Astrocyte (in vitro differentiated cells and primary cell): ENCODE results near the gene EMD. TPM values are rescaled to one million over a fixed set of nuclear protein-coding genes. Genes with fewer than 3 reads are reported as not detected.

Experiments
- DNase-seq: peaks from one replicate; pipeline ENCODE4 v3.0.0-alpha.2; 2010; ENCODE audit warnings: low read depth
- FAIRE-seq: peaks from 2 replicates; lab custom pipeline; 2011; peaks lifted over from hg19 to GRCh38; lab: Jason Lieb, UNC
- H2AFZ ChIP-seq: 2 replicates; pipeline ENCODE4 v1.6.0; 2012; ENCODE audit warnings: low read depth, low read length, inconsistent platforms
- H3K27ac ChIP-seq: 2 replicates; pipeline ENCODE4 v1.5.1; 2011; ENCODE audit warnings: low read depth, low read length, inconsistent platforms
- H3K27me3 ChIP-seq: 2 replicates; pipeline ENCODE4 v1.6.0; 2011; ENCODE audit warnings: low read length, inconsistent platforms; ENCODE audit not compliant: insufficient read depth
- H3K36me3 ChIP-seq: 2 replicates; pipeline ENCODE4 v1.5.1; 2011; ENCODE audit warnings: low read length, inconsistent platforms; ENCODE audit not compliant: insufficient read depth
- H3K4me1 ChIP-seq: 2 replicates; pipeline ENCODE4 v1.5.1; 2011; ENCODE audit warnings: low read length, inconsistent platforms; ENCODE audit not compliant: insufficient read depth
- H3K4me2 ChIP-seq: 2 replicates; pipeline ENCODE4 v1.6.0; 2012; ENCODE audit warnings: low read length, inconsistent platforms
- H3K4me3 ChIP-seq: 2 replicates; pipeline ENCODE4 v1.5.1; 2011; ENCODE audit warnings: low read depth, mild to moderate bottlenecking, low read length, inconsistent platforms; ENCODE audit not compliant: insufficient read depth
- H3K79me2 ChIP-seq: 2 replicates; pipeline ENCODE4 v1.6.0; 2012; ENCODE audit warnings: mild to moderate bottlenecking, low read length, inconsistent platforms; ENCODE audit not compliant: insufficient read depth
- H3K9ac ChIP-seq: 2 replicates; pipeline ENCODE4 v1.6.0; 2012; ENCODE audit warnings: mild to moderate bottlenecking, low read length, inconsistent platforms
- H3K9me3 ChIP-seq: 2 replicates; pipeline ENCODE4 v1.5.1; 2012; ENCODE audit warnings: low read depth, mild to moderate bottlenecking, low read length, inconsistent platforms; ENCODE audit not compliant: insufficient read depth
- H4K20me1 ChIP-seq: 2 replicates; pipeline ENCODE4 v1.6.0; 2012; ENCODE audit warnings: low read length, inconsistent platforms; ENCODE audit not compliant: insufficient read depth
- H3K27ac Mint-ChIP-seq: one replicate; pipeline ENCODE4 v1.8.0; 2021; ENCODE audit warnings: mild to moderate bottlenecking, mixed read lengths; ENCODE audit not compliant: unreplicated experiment
- H3K27me3 Mint-ChIP-seq: one replicate; pipeline ENCODE4 v1.8.0; 2021; ENCODE audit warnings: low read depth, mixed read lengths; ENCODE audit not compliant: unreplicated experiment
- H3K36me3 Mint-ChIP-seq: one replicate; pipeline ENCODE4 v1.8.0; 2021; ENCODE audit warnings: low read depth, mixed read lengths; ENCODE audit not compliant: unreplicated experiment
- H3K4me1 Mint-ChIP-seq: one replicate; pipeline ENCODE4 v1.8.0; 2021; ENCODE audit warnings: low read depth, mixed read lengths; ENCODE audit not compliant: unreplicated experiment
- H3K4me3 Mint-ChIP-seq: one replicate; pipeline ENCODE4 v1.8.0; 2021; ENCODE audit warnings: mild to moderate bottlenecking, moderate library complexity, mixed read lengths; ENCODE audit not compliant: unreplicated experiment
- H3K9me3 Mint-ChIP-seq: one replicate; pipeline ENCODE4 v1.8.0; 2021; ENCODE audit warnings: mild to moderate bottlenecking, mixed read lengths; ENCODE audit not compliant: unreplicated experiment
- CTCF ChIP-seq: IDR thresholded peaks from 2 replicates; pipeline ENCODE4 v1.5.1; 2011; ENCODE audit warnings: low read depth, mild to moderate bottlenecking, inconsistent platforms, low read length, moderate library complexity; ENCODE audit not compliant: insufficient read depth
- EZH2 ChIP-seq: IDR thresholded peaks from 2 replicates; pipeline ENCODE4 v1.6.1; 2012; ENCODE audit warnings: mild to moderate bottlenecking, low read length, inconsistent platforms; ENCODE audit not compliant: insufficient read depth
- total RNA-seq: library from RNA; stranded (reverse); gene quantifications from 2 replicates; pipeline ENCODE4 v1.2.1, GENCODE V29; 2021

The EMD gene
- total RNA-seq, 1 donor from 2014 or later, result 75.6 TPM

DNA sequence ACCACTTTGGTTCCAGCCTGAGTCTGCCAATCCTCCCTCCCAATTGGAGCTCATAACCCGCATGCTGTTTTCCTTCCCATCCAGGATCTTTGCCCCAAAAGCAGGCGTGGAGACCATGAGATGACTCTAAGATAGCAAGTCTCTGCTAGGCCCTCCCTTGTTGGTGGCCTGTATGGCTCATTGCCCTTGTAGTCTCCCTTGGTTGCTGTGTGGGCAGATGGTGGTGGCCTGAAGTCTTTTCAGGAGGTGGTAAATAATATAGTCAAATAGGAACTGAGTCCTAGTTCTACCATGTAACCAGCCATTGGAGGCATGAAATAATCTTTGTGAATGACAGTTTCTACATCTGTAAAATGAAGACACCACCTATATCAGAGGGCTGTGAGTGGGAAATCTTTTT, 50.6 kb downstream of the EMD start:
- H3K4me3 ChIP-seq, result peak overlapping the region; percentile 66
- peak overlapping the region; percentile 82 for H3K4me3 Mint-ChIP-seq
- no peak for DNase-seq
- FAIRE-seq, result no peak
- peaks cover 16% of the 10 kb centered on the region for H3K4me1 Mint-ChIP-seq
- H3K27ac ChIP-seq, result no peak overlapping the region
- peaks cover 21% of the 10 kb centered on the region for H4K20me1 ChIP-seq
- H3K27me3 ChIP-seq, result no peaks in the 10 kb centered on the region
- TF ChIP-seq EZH2 (no peak), CTCF (no peak)
- no peaks in the 10 kb centered on the region for H3K9me3 Mint-ChIP-seq
- H3K27me3 Mint-ChIP-seq, result no peaks in the 10 kb centered on the region
- H3K36me3 Mint-ChIP-seq, result no peaks in the 10 kb centered on the region
- H3K36me3 ChIP-seq, result no peaks in the 10 kb centered on the region
- peak overlapping the region; percentile 86 for H3K4me2 ChIP-seq
- peaks cover 29% of the 10 kb centered on the region for H3K79me2 ChIP-seq
- no peak overlapping the region for H2AFZ ChIP-seq
- H3K4me1 ChIP-seq, result no peaks in the 10 kb centered on the region
- no peak overlapping the region for H3K9ac ChIP-seq
- no peak overlapping the region for H3K27ac Mint-ChIP-seq
- no peaks in the 10 kb centered on the region for H3K9me3 ChIP-seq

DNA sequence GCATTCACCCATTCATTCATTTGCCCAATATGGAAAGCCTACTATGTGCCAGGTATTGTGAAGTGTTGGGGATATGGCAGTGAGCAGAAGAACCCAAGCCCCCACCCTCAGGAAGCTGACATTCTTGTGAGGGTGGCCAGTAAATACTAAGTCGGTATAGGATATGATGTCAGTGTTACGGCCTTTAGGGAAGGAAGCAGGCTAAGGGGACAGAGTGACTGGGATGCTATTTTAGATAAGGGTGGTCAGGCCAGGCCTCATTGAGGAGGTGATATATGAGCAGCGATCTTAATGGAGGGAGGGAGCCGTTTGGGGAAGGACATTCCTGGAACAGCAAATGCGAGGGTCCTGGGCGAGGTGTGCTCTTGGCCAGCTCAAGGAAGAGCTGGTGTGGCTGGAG, 51.4 kb downstream of the EMD start:
- Mint-ChIP-seq H3K9me3 (no peaks in the 10 kb centered on the region), H3K27ac (no peak overlapping the region), H3K4me3 (peak overlapping the region; percentile 50), H3K36me3 (no peaks in the 10 kb centered on the region), H3K4me1 (peaks cover 16% of the 10 kb centered on the region), H3K27me3 (no peaks in the 10 kb centered on the region)
- Histone ChIP-seq H3K36me3 (no peaks in the 10 kb centered on the region), H3K9ac (no peak overlapping the region), H3K27ac (no peak overlapping the region), H3K27me3 (no peaks in the 10 kb centered on the region), H3K4me1 (no peaks in the 10 kb centered on the region), H3K4me2 (no peak overlapping the region), H3K9me3 (no peaks in the 10 kb centered on the region), H3K4me3 (no peak overlapping the region), H4K20me1 (peaks cover 21% of the 10 kb centered on the region), H3K79me2 (peaks cover 29% of the 10 kb centered on the region), H2AFZ (no peak overlapping the region)
- TF ChIP-seq EZH2 (no peak), CTCF (no peak)
- DNase-seq (no peak), FAIRE-seq (peak; percentile 70)

DNA sequence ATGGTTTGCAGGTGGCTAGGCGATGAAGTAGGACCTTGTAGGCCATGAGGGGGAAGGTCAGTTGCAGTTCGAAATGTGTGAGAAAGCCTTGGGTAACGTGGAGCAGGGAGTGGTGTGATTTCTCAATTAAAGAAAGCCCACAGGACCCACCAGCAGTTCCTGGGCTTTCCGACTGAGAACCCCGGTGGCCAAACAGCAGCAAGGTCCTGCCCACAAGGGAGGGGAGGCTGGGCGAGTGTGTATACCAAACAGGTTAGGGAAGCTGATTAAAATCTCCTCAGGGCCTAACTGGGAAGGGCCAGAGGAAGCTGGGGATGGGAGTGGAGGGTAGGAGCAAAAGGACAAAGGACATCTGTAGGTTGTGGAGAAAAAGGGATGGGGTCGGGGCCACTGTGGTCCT, 51.8 kb downstream of the EMD start:
- H3K9me3 Mint-ChIP-seq, result no peaks in the 10 kb centered on the region
- H3K4me3 Mint-ChIP-seq, result peak overlapping the region; percentile 50
- no peak overlapping the region for H3K4me3 ChIP-seq
- no peaks in the 10 kb centered on the region for H3K27me3 ChIP-seq
- no peak for FAIRE-seq
- H3K9me3 ChIP-seq, result no peaks in the 10 kb centered on the region
- no peak overlapping the region for H3K27ac Mint-ChIP-seq
- no peak overlapping the region for H2AFZ ChIP-seq
- no peak for TF ChIP-seq CTCF
- TF ChIP-seq EZH2, result no peak
- peaks cover 29% of the 10 kb centered on the region for H3K79me2 ChIP-seq
- no peak overlapping the region for H3K4me2 ChIP-seq
- H3K36me3 ChIP-seq, result no peaks in the 10 kb centered on the region
- peaks cover 16% of the 10 kb centered on the region for H3K4me1 Mint-ChIP-seq
- no peak for DNase-seq
- no peak overlapping the region for H3K9ac ChIP-seq
- no peaks in the 10 kb centered on the region for H3K27me3 Mint-ChIP-seq
- no peak overlapping the region for H3K27ac ChIP-seq
- no peaks in the 10 kb centered on the region for H3K36me3 Mint-ChIP-seq
- H3K4me1 ChIP-seq, result no peaks in the 10 kb centered on the region
- H4K20me1 ChIP-seq, result peaks cover 21% of the 10 kb centered on the region

Other genes with a start within 250 kb of the EMD start
- gene OPN1LW, start 235.1 kb upstream of the EMD start, total RNA-seq, result not detected in 2 replicates
- gene OPN1MW, start 196.7 kb upstream of the EMD start, total RNA-seq, result not detected in 2 replicates
- gene OPN1MW2, start 159.5 kb upstream of the EMD start, total RNA-seq, result not detected in 2 replicates
- gene OPN1MW3, start 121.7 kb upstream of the EMD start, total RNA-seq, result not detected in 2 replicates
- not detected in 2 replicates for gene TEX28, start 84.2 kb upstream of the EMD start, total RNA-seq
- not detected in 2 replicates for gene TKTL1, start 83.5 kb upstream of the EMD start, total RNA-seq
- 2,809 and 2,978 TPM in 2 replicates for gene FLNA, start 4.7 kb upstream of the EMD start, total RNA-seq
- 1,848 and 1,967 TPM in 2 replicates for gene RPL10, start 19.1 kb downstream of the EMD start, total RNA-seq
- 35.1 and 39.1 TPM in 2 replicates for gene DNASE1L1, start 30.0 kb downstream of the EMD start, total RNA-seq
- 16.6 and 20.7 TPM in 2 replicates for gene TAFAZZIN, start 32.2 kb downstream of the EMD start, total RNA-seq
- 153 and 175 TPM in 2 replicates for gene ATP6AP1, start 49.4 kb downstream of the EMD start, total RNA-seq
- gene GDI1, start 57.9 kb downstream of the EMD start, total RNA-seq, result 137 and 143 TPM in 2 replicates
- 88.0 and 100.0 TPM in 2 replicates for gene FAM50A, start 64.8 kb downstream of the EMD start, total RNA-seq
- 117 and 149 TPM in 2 replicates for gene PLXNA3, start 79.0 kb downstream of the EMD start, total RNA-seq
- gene LAGE3, start 100.0 kb downstream of the EMD start, total RNA-seq, result 20.0 and 20.1 TPM in 2 replicates
- gene UBL4A, start 107.3 kb downstream of the EMD start, total RNA-seq, result 25.8 and 26.2 TPM in 2 replicates
- gene SLC10A3, start 111.3 kb downstream of the EMD start, total RNA-seq, result 24.4 and 27.3 TPM in 2 replicates
- 20.9 and 26.1 TPM in 2 replicates for gene FAM3A, start 136.9 kb downstream of the EMD start, total RNA-seq
- 54.1 and 62.8 TPM in 2 replicates for gene G6PD, start 167.6 kb downstream of the EMD start, total RNA-seq
- gene IKBKG, start 168.3 kb downstream of the EMD start, total RNA-seq, result 21.4 and 22.3 TPM in 2 replicates
- gene CTAG1A, start 205.8 kb downstream of the EMD start, total RNA-seq, result not detected in 2 replicates
- not detected in 2 replicates for gene CTAG1B, start 240.0 kb downstream of the EMD start, total RNA-seq